Hepatocyte (in vitro differentiated cells): ENCODE data around the gene TH.

ENCODE experiments used
- CTCF ChIP-seq: fragments of 200-600 bp; sonication (generic); IDR thresholded peaks from 2 replicates; pipeline ENCODE4 v1.5.1; 2016; ENCODE audit warnings: antibody characterized with exemption, mild to moderate bottlenecking; ENCODE audit not compliant: poor library complexity
- EZH2 ChIP-seq: fragments of 200-600 bp; sonication (generic); IDR thresholded peaks from 2 replicates; pipeline ENCODE4 v1.6.1; 2016; ENCODE audit warnings: antibody characterized with exemption, mild to moderate bottlenecking, borderline replicate concordance
- EZH2phosphoT487 ChIP-seq: fragments of 200-600 bp; sonication (generic); IDR thresholded peaks from one replicate; pipeline ENCODE4 v1.6.1; 2018; ENCODE audit warnings: antibody characterized with exemption, mild to moderate bottlenecking, low read depth, moderate library complexity; ENCODE audit not compliant: unreplicated experiment, severe bottlenecking

DNA sequence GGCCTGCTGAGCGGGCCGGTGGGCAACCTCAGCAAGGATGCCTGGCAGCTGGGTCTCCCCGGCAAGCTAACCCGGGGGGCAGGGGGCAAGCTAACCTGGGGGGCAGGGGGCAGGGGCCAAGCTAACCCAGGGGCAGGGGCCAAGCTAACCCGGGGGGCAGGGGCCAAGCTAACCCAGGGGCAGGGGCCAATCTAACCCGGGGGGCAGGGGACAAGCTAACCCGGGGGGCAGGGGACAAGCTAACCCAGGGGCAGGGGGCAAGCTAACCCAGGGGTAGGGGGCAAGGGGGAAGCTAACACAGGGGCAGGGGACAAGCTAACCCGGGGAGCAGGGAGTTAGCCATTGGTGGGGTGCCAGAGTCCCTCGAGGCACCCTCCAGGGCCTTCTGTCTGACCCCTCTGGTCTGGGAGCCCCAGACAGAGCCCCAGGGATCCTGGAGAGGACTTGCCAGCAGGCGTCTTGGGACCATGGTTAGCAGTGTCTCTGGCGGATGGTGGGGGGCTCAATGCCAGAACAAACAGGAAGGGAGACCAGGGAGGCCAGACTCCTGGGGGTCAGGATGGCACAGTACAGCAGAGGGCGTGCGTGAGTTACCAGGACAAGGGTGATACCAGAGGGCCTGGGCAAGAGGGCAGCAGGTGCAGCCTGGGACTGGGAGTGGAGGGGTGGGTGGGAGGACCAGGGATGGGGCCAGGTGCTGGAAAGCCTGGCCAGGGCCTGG lies 48.5 kb downstream of the TH start:
- TF ChIP-seq CTCF (no peak), EZH2 (no peak), EZH2phosphoT487 (no peak)
